AG09319 (cell line): ENCODE results near the gene ALDH1A1.

Experiments
- DNase-seq: peaks from one replicate; pipeline ENCODE4 v3.0.0-alpha.2; 2010; ENCODE audit warnings: low read depth; ENCODE audit errors: extremely low read depth
- CTCF ChIP-seq: IDR thresholded peaks from 2 replicates; pipeline ENCODE4 v1.5.1; 2011; ENCODE audit warnings: low read depth, mild to moderate bottlenecking, inconsistent platforms, low read length, moderate library complexity

Gene ALDH1A1

GRCh38 chr9:72883875-72884274 lies 69.0 kb downstream of the ALDH1A1 start:
- no peak for TF ChIP-seq CTCF
- DNase-seq: no peak

- DNase-seq: no peak
- no peak for TF ChIP-seq CTCF
These were observed 70.6 kb downstream of the ALDH1A1 start for GRCh38 chr9:72882117-72882775.

GRCh38 chr9:72880821-72881220 lies 72.0 kb downstream of the ALDH1A1 start:
- TF ChIP-seq CTCF: no peak
- no peak for DNase-seq

- TF ChIP-seq CTCF: no peak
- DNase-seq: no peak
These were observed 77.6 kb downstream of the ALDH1A1 start for GRCh38 chr9:72875221-72875620.

- no peak for DNase-seq
- TF ChIP-seq CTCF: no peak
These were observed 78.5 kb downstream of the ALDH1A1 start for GRCh38 chr9:72874344-72874743.

GRCh38 chr9:72873456-72873855 lies 79.4 kb downstream of the ALDH1A1 start:
- DNase-seq: no peak
- no peak for TF ChIP-seq CTCF

GRCh38 chr9:72872718-72873117 lies 80.1 kb downstream of the ALDH1A1 start:
- no peak for DNase-seq
- no peak for TF ChIP-seq CTCF
